Colonic mucosa (tissue), 4 donors: Measurements from ENCODE around the gene RALGPS1. TPM values are rescaled to one million over a fixed set of nuclear protein-coding genes. Genes with fewer than 3 reads are reported as not detected.
A peak's percentile ranks its signal among the peaks of the same experiment; 100 is the strongest.

ENCODE experiments used
- DNase-seq: peaks from one replicate; pipeline ENCODE4 v3.0.0-alpha.2; 2020
- H3K27ac ChIP-seq: fragments of 200-600 bp; one replicate; pipeline ENCODE4 v1.8.0; 2021
- H3K27me3 ChIP-seq: fragments of 200-600 bp; one replicate; pipeline ENCODE4 v1.8.0; 2021
- H3K36me3 ChIP-seq: fragments of 200-600 bp; one replicate; pipeline ENCODE4 v1.8.0; 2021
- H3K4me1 ChIP-seq: fragments of 200-600 bp; one replicate; pipeline ENCODE4 v1.8.0; 2021; ENCODE audit warnings: mild to moderate bottlenecking
- H3K4me3 ChIP-seq: fragments of 200-600 bp; one replicate; pipeline ENCODE4 v1.8.0; 2021
- H3K9ac ChIP-seq, 2 donors: one replicate each; pipeline ENCODE4 v1.7.0; 2013; ENCODE audit warnings: control low read depth in 2 of 2, low read depth in 2 of 2, low read length in 2 of 2
- H3K9me3 ChIP-seq: fragments of 200-600 bp; one replicate; pipeline ENCODE4 v1.8.0; 2021
- CTCF ChIP-seq: fragments of 200-600 bp; IDR thresholded peaks from one replicate; pipeline ENCODE4 v1.8.0; 2022; ENCODE audit warnings: antibody characterized with exemption, mild to moderate bottlenecking
- intact Hi-C: fragments of 100-400 bp; cut with DNase I; formaldehyde crosslinking; loops from one replicate; pipeline ENCODE4 v1.14.1; 2022
- total RNA-seq, 2 donors: library from RNA; stranded (reverse); fragmentation: NEBNext Ultra II Directional in 1 of 2; extraction: Animal tissue kit (Norgen Biotek cat#: 25700) in 1 of 2; gene quantifications; one replicate each; pipeline ENCODE4 v1.2.1, GENCODE V29; 2021
- donor health status: healthy.
- donor health status: DM: no; HTN: no; CAD: no.
- donor health status: DM: no; HTN: no; CAD: no.

The RALGPS1 gene
- total RNA-seq: 10 to 100 TPM; 22.6 to 27.2 TPM

- Histone ChIP-seq H3K4me1 (peaks cover 4% of the 10 kb centered on the region), H3K27me3 (no peaks in the 10 kb centered on the region), H3K9me3 (no peaks in the 10 kb centered on the region), H3K9ac (peak within 1 kb of the TSS; percentile 58 to 70), H3K36me3 (no peaks in the 10 kb centered on the region), H3K27ac (peak within 1 kb of the TSS; percentile 76), H3K4me3 (peak within 1 kb of the TSS; percentile 56)
- DNase-seq: peak; percentile 95
- intact Hi-C loops: no loop called here
- TF ChIP-seq CTCF: no peak
Measured at GRCh38 chr9:126914458-126915280, at the start of gene RALGPS1. Gene RALGPS1 (plus strand): TSS chr9:126914782. CDS start chr9:126962290, 47,508 bp downstream.

GRCh38 chr9:126869368-126869767, 45.2 kb upstream of the RALGPS1 start:
- Histone ChIP-seq H3K27ac (no peak overlapping the region), H3K27me3 (no peaks in the 10 kb centered on the region), H3K9me3 (no peaks in the 10 kb centered on the region), H3K4me1 (no peaks in the 10 kb centered on the region), H3K36me3 (peaks cover under 1% of the 10 kb centered on the region), H3K9ac (no peak overlapping the region), H3K4me3 (no peak overlapping the region)
- TF ChIP-seq CTCF: no peak
- no peak for DNase-seq
- intact Hi-C loops: loop anchor here (10.0 kb wide), 1 partner anchor 325 kb away; no protein-coding TSS in a partner anchor

GRCh38 chr9:126872516-126872915, 42.1 kb upstream of the RALGPS1 start:
- no peak overlapping the region for H3K4me3 ChIP-seq
- no peaks in the 10 kb centered on the region for H3K36me3 ChIP-seq
- TF ChIP-seq CTCF: no peak
- H3K4me1 ChIP-seq: no peaks in the 10 kb centered on the region
- intact Hi-C loops: no loop called here
- no peaks in the 10 kb centered on the region for H3K9me3 ChIP-seq
- no peak overlapping the region for H3K9ac ChIP-seq
- no peaks in the 10 kb centered on the region for H3K27me3 ChIP-seq
- no peak overlapping the region for H3K27ac ChIP-seq
- DNase-seq: no peak

GRCh38 chr9:126874546-126875314, 39.9 kb upstream of the RALGPS1 start:
- intact Hi-C loops: no loop called here
- Histone ChIP-seq H3K9me3 (no peaks in the 10 kb centered on the region), H3K4me1 (no peaks in the 10 kb centered on the region), H3K36me3 (no peaks in the 10 kb centered on the region), H3K4me3 (no peak overlapping the region), H3K27me3 (no peaks in the 10 kb centered on the region), H3K27ac (no peak overlapping the region), H3K9ac (no peak overlapping the region)
- TF ChIP-seq CTCF: no peak
- DNase-seq: no peak

- Histone ChIP-seq H3K9me3 (no peaks in the 10 kb centered on the region), H3K4me3 (no peak overlapping the region), H3K9ac (no peak overlapping the region), H3K36me3 (no peaks in the 10 kb centered on the region), H3K27me3 (no peaks in the 10 kb centered on the region), H3K27ac (no peak overlapping the region), H3K4me1 (no peaks in the 10 kb centered on the region)
- TF ChIP-seq CTCF: no peak
- no peak for DNase-seq
- intact Hi-C loops: no loop called here
Measured at GRCh38 chr9:126875756-126876510, 38.6 kb upstream of the RALGPS1 start.
